ENCODE data around the gene PER2. TPM values are rescaled to one million over a fixed set of nuclear protein-coding genes. Genes with fewer than 3 reads are reported as not detected.
A peak's percentile ranks its signal among the peaks of the same experiment; 100 is the strongest.
"Not testable (repeated sequence)": the region's sequence is repeated elsewhere in the genome, so short reads cannot be mapped to it uniquely, and the experiment has no call there.

The PER2 gene, protein sequence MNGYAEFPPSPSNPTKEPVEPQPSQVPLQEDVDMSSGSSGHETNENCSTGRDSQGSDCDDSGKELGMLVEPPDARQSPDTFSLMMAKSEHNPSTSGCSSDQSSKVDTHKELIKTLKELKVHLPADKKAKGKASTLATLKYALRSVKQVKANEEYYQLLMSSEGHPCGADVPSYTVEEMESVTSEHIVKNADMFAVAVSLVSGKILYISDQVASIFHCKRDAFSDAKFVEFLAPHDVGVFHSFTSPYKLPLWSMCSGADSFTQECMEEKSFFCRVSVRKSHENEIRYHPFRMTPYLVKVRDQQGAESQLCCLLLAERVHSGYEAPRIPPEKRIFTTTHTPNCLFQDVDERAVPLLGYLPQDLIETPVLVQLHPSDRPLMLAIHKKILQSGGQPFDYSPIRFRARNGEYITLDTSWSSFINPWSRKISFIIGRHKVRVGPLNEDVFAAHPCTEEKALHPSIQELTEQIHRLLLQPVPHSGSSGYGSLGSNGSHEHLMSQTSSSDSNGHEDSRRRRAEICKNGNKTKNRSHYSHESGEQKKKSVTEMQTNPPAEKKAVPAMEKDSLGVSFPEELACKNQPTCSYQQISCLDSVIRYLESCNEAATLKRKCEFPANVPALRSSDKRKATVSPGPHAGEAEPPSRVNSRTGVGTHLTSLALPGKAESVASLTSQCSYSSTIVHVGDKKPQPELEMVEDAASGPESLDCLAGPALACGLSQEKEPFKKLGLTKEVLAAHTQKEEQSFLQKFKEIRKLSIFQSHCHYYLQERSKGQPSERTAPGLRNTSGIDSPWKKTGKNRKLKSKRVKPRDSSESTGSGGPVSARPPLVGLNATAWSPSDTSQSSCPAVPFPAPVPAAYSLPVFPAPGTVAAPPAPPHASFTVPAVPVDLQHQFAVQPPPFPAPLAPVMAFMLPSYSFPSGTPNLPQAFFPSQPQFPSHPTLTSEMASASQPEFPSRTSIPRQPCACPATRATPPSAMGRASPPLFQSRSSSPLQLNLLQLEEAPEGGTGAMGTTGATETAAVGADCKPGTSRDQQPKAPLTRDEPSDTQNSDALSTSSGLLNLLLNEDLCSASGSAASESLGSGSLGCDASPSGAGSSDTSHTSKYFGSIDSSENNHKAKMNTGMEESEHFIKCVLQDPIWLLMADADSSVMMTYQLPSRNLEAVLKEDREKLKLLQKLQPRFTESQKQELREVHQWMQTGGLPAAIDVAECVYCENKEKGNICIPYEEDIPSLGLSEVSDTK (N-terminal part only)
- 10 to 100 TPM in 2 of 4 donors, 1 to 10 TPM in 2; 8.2 to 18.6 (median 9.8) TPM for total RNA-seq

DNA sequence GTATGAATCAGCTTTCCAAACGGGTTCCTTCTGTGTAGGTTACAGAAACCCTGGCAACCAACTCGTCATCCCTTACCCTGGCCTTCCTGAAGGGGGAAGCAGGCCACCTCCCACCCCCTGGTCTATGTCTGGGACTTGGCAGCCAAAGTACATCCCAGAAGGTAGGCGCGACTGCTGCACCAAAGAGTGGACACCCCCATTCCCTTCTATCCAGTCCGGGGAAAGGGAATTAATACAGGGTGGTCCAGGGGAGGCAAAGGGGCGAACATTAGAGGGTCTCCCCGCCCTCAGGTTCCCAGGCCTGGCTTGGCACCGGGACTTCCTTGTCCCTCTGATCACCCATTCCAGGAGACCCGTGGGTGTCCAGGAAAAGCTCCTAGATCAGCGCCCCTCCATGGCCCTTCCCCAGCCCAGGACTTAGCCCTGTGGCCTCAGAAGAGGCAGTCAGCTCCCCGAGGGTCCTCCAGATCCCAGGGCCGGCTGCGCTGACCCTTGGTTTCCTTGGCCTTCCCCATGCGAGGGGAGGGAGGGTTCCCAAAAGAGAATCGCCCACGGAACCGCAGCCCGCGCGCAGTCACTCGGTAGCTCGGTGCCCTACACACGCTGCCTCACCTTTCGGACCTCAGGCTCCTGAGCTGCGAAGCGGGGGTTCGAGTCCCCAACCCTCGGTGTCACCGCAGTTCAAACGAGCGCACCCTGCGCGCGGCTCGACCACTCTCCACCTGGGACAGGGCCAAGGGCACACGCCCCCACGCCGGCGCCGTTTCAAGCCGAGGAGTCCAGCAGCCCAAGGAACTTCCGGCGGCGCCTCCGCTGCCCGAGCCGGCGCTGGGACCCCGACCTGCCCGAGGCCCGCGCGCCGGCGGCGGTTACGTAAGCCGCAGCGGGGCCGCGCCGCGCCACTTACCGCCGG is at the start of gene PER2:
Gene PER2 (minus strand): TSS at position 874 of the 913 bp plus-strand sequence. CDS start 10,674 bp downstream, outside the sequence.
- WGBS, 2 donors, result 1% methylated on average over 25 to 31 of the region's 65 CpGs
- H3K4me3 ChIP-seq, result peak within 1 kb of the TSS; percentile 71 to 97 (median 86)
- H3K4me1 ChIP-seq, result peaks cover 0 to 67% (median 34%) of the 10 kb centered on the region in 4 donors
- H3K27me3 ChIP-seq, result no peaks in the 10 kb centered on the region
- H3K27ac ChIP-seq, result peak within 1 kb of the TSS; percentile 86 to 97 (median 94)
- no peaks in the 10 kb centered on the region for H3K9me3 ChIP-seq
- TF ChIP-seq, protein P1, sequence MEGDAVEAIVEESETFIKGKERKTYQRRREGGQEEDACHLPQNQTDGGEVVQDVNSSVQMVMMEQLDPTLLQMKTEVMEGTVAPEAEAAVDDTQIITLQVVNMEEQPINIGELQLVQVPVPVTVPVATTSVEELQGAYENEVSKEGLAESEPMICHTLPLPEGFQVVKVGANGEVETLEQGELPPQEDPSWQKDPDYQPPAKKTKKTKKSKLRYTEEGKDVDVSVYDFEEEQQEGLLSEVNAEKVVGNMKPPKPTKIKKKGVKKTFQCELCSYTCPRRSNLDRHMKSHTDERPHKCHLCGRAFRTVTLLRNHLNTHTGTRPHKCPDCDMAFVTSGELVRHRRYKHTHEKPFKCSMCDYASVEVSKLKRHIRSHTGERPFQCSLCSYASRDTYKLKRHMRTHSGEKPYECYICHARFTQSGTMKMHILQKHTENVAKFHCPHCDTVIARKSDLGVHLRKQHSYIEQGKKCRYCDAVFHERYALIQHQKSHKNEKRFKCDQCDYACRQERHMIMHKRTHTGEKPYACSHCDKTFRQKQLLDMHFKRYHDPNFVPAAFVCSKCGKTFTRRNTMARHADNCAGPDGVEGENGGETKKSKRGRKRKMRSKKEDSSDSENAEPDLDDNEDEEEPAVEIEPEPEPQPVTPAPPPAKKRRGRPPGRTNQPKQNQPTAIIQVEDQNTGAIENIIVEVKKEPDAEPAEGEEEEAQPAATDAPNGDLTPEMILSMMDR (IDR thresholded peaks at IDR 0.05), result peak in 2 of 5 experiments; percentile 20 to 23
- no peak for TF ChIP-seq EP300 (IDR thresholded peaks at IDR 0.05)
- peak in 1 of 2 donors; percentile 56 for DNase-seq (ENCODE audit: low spot score in 2 of 2)
- no peaks in the 10 kb centered on the region for H3K36me3 ChIP-seq

DNA sequence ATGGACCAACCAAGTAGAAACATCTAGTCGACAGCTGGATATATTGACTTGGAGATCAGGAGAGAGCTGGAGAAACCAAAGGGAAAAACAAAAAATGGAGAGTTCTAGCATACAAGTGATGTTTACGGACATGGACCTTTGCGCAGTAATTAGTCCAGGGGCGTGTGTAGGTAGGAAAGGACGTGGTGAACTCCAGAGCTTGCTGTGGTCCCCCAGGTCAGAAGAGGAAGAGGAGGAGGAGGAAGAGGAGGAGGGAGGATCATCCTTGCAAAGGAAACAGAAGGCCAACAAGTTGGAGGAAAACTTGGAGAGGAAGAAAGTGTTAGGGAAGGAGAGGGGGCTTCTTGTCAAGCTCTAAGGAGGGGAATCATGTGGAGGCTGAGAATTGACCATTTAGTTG is 49.4 kb upstream of the PER2 start:
- no peaks in the 10 kb centered on the region for H3K27me3 ChIP-seq
- TF ChIP-seq EP300 (IDR thresholded peaks at IDR 0.05) (no peak), POLR2A (IDR thresholded peaks at IDR 0.05) (no peak)
- no peak overlapping the region for H3K27ac ChIP-seq
- no peak overlapping the region for H3K4me3 ChIP-seq
- peaks cover 0 to 41% (median 0%) of the 10 kb centered on the region in 3 donors for H3K36me3 ChIP-seq
- peaks cover 0 to 23% (median 0%) of the 10 kb centered on the region in 4 donors for H3K4me1 ChIP-seq
- no peak for DNase-seq (ENCODE audit: low spot score in 2 of 2)
- H3K9me3 ChIP-seq, result no peaks in the 10 kb centered on the region
- WGBS, 2 donors, result 87 to 89% methylated on average over 5 of the region's 5 CpGs

DNA sequence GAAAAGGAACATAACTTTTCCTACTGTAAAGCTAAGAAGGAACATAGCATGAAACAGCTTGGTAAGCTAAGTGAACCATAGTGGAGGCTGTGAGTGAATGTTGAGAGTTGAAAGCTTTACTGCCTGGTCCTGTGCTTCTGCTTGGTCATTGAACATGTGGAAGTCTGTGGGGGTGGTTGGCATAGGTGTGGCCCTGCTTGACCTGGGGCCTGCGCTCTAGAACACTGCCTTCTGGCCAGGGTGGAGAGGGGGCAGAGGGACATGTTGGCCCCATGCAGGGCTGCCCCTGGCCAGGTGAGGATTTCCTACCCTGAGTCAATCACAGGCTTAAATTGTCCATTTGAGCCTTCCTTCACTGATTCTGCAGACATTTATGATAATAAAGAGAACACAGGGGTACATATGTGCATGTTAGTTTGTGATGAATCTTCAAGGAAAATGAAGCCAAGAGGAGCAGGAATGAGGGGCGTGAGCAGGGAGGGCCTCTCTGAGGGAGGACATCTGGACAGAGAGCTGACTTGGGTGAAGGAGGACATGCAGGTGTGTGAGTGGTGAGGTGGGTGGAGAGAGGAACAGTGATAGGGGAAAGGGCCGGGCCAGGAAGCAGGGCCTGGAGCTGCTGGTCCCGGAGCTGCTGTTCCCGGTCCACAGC is 48.5 kb upstream of the PER2 start:
- no peaks in the 10 kb centered on the region for H3K9me3 ChIP-seq
- no peak overlapping the region for H3K4me3 ChIP-seq
- no peak for TF ChIP-seq EP300 (IDR thresholded peaks at IDR 0.05)
- no peak for TF ChIP-seq POLR2A (IDR thresholded peaks at IDR 0.05)
- TF ChIP-seq, protein P1 (IDR thresholded peaks at IDR 0.05), result no peak
- no peak overlapping the region for H3K27ac ChIP-seq
- no peak for DNase-seq (ENCODE audit: low spot score in 2 of 2)
- WGBS, 2 donors, result 90 to 96% methylated on average over 5 of the region's 5 CpGs
- H3K27me3 ChIP-seq, result no peaks in the 10 kb centered on the region
- peaks cover 0 to 23% (median 0%) of the 10 kb centered on the region in 4 donors for H3K4me1 ChIP-seq
- H3K36me3 ChIP-seq, result peaks cover 0 to 41% (median 0%) of the 10 kb centered on the region in 3 donors

DNA sequence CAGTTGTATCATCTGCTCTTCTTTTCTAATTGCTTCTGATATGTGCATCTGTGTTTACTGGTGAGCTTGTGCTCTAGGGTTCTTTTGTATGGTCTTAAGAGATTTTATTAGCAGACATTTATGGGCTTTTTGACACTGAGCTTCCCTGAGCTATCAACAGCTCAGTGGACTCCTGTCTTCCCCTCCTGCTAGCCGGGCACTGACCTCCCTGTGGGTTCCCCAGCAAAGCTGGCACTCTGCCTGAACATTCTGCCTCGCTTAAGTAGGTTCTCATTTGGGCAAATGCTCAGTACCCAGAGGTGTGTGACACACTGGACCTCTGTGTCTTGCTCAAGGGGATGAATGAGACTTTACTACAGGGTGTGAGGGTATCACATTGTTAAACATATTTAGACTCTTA is 47.7 kb upstream of the PER2 start:
- Histone ChIP-seq H3K4me3 (no peak overlapping the region), H3K4me1 (peaks cover 0 to 22% (median 0%) of the 10 kb centered on the region in 4 donors), H3K36me3 (peaks cover 0 to 41% (median 0%) of the 10 kb centered on the region in 3 donors), H3K9me3 (no peaks in the 10 kb centered on the region), H3K27ac (no peak overlapping the region), H3K27me3 (no peaks in the 10 kb centered on the region)
- no peak for DNase-seq (ENCODE audit: low spot score in 2 of 2)
- TF ChIP-seq POLR2A (IDR thresholded peaks at IDR 0.05) (no peak), EP300 (IDR thresholded peaks at IDR 0.05) (no peak)
- TF ChIP-seq, protein P1 (IDR thresholded peaks at IDR 0.05), result no peak
- 54 to 64% methylated on average over 2 of the region's 2 CpGs for WGBS, 2 donors

DNA sequence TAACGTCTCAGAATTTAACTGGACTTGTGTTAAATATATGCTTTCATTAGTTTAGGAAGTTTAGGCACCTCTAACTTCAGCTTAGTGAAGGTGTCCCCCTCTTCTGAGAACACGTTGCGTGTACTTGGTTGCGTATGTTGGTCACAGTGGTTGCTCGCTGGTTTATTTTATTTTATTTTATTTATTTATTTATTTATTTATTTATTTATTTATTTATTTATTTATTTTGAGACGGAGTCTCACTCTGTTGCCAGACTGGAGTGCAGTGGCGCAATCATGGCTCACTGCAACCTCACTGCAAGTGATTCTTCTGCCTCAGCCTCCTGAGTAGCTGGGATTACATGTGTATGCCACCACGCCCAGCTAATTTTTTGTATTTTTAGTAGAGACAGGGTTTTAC is 47.2 kb upstream of the PER2 start:
- DNase-seq (ENCODE audit: low spot score in 2 of 2); H3K9me3 ChIP-seq; H3K4me3 ChIP-seq; H3K27ac ChIP-seq; H3K27me3 ChIP-seq: not testable (repeated sequence)
- Histone ChIP-seq H3K4me1 (peaks cover 0 to 18% (median 0%) of the 10 kb centered on the region in 4 donors), H3K36me3 (peaks cover 0 to 45% (median 0%) of the 10 kb centered on the region in 3 donors)
- WGBS, 2 donors, result 95 to 96% methylated on average over 8 of the region's 8 CpGs
